Stimulated activated CD4-positive, alpha-beta T cell treated with anti-CD3 and anti-CD28 coated beads, Interleukin-2, amount 100 ng/mL, for 48 hours (primary cell): ENCODE measurements around the gene E2F1.

ENCODE experiments used
- DNase-seq, 2 donors: peaks; one replicate each; pipeline ENCODE4 v3.0.0-alpha.2; 2020

The E2F1 gene

GRCh38 chr20:33630507-33630906 lies 55.7 kb downstream of the E2F1 start:
- no peak for DNase-seq

GRCh38 chr20:33629979-33630378 lies 56.2 kb downstream of the E2F1 start:
- no peak for DNase-seq

- no peak for DNase-seq
Observed at GRCh38 chr20:33629533-33629932, 56.7 kb downstream of the E2F1 start.

GRCh38 chr20:33627577-33628216 lies 58.5 kb downstream of the E2F1 start:
- no peak for DNase-seq

GRCh38 chr20:33626190-33626589 lies 60.0 kb downstream of the E2F1 start:
- no peak for DNase-seq
